Measurements from ENCODE around the gene MYLK2. TPM values are rescaled to one million over a fixed set of nuclear protein-coding genes. Genes with fewer than 3 reads are reported as not detected.
"Not testable (repeated sequence)": the region's sequence is repeated elsewhere in the genome, so short reads cannot be mapped to it uniquely, and the experiment has no call there.

Gene MYLK2
- total RNA-seq, 2 experiments from 2014 or later = 0.21 to 0.36 TPM

DNA sequence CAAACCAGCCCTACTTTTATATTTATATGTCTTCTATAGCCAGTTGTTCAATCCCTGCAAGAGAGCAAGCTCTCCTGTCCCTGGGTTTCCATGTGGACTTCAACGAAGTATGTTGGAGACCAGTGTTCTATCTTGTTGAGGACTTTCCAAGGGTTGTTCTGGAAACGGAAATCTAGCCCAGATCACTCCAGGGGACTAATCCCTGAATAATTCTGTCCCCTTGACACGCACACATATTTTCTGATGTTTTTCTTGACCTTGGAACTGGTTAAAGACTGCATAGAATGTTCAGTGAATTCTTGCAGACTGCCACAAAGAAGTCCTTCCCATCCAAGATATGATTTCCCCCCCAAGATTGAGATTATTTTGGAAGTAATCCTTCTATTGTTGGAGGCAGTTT is 9.5 kb upstream of the MYLK2 start:
- Mint-ChIP-seq H3K4me1 (no peaks in the 10 kb centered on the region), H3K9me3 (no peaks in the 10 kb centered on the region), H3K4me3 (no peak overlapping the region)

DNA sequence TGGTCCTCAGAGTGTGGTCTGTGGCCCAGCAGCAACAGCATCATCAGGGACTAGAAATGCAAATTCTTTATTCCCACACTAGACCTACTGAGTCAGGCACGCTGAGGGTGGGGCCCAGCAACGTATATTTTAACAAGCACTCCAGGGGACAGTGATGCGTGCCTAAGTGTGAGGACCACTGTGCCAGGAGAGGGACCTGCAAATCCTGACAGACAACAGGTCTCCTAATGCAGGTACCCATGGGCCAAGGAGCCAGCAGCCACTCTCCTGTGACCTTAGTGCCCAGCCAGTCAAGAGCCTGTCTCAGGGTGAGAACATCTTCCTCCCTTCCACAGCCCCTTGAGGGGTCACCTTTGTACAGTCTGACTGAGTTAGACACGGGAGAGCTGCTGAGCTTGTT is 8.0 kb upstream of the MYLK2 start:
- Mint-ChIP-seq H3K9me3 (no peaks in the 10 kb centered on the region), H3K27me3 (no peaks in the 10 kb centered on the region), H3K27ac (no peak overlapping the region), H3K4me3 (no peak overlapping the region), H3K36me3 (peaks cover 4% of the 10 kb centered on the region), H3K4me1 (no peaks in the 10 kb centered on the region)
- no peak for DNase-seq

More for the DNA sequence above, 9.5 kb upstream of the MYLK2 start:
- Mint-ChIP-seq H3K27ac (no peak overlapping the region), H3K36me3 (peaks cover 6% of the 10 kb centered on the region), H3K27me3 (no peaks in the 10 kb centered on the region)
- no peak for DNase-seq

DNA sequence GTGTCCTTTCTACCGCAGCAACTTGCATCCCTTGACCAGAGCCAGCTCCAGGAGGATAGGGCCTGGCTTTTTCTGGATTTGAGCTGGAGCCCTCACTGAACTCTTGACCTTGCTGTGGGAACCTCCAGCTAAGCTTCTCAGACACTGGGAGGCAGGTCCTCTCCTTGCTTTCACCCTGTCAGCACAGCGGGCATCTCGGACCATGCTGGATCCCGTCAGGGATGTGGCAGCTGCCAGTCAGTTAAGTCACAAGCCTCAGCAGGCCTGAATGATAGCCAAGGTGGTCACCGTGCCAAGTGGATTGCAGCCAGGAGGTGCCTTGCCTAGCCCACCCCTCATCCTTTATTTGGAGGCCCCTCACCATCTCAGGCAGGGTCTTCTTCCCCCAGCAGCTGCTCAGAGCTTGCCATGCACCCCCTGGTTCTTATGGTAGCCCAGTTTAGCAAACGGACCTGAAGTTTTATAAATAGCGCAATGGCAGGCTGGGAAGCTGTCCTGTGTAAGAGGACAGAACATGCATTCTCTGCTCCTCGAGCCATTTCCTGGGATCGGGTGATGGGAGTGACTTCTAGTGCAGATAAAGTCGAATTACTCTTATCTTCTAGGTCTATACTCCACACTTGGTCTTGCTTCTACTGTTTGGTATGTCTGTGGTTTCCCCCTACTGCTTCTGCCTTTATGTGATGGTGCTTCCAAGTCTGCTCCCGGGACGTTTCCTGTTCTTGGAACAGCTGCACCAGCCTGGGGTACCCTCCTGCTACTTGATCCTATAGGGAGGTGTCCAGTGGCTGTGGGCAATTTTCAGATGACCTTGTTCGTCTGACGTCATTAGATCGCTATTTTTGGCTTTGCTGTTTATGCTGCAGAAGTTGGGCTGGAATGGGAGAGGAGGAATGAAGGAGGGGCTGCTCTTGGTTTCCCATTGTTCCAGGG is 7.1 kb upstream of the MYLK2 start:
- H3K27me3 Mint-ChIP-seq = no peaks in the 10 kb centered on the region
- no peaks in the 10 kb centered on the region for H3K36me3 Mint-ChIP-seq
- no peak overlapping the region for H3K4me3 Mint-ChIP-seq
- no peaks in the 10 kb centered on the region for H3K9me3 Mint-ChIP-seq
- DNase-seq = no peak
- H3K27ac Mint-ChIP-seq = no peak overlapping the region
- H3K4me1 Mint-ChIP-seq = no peaks in the 10 kb centered on the region

DNA sequence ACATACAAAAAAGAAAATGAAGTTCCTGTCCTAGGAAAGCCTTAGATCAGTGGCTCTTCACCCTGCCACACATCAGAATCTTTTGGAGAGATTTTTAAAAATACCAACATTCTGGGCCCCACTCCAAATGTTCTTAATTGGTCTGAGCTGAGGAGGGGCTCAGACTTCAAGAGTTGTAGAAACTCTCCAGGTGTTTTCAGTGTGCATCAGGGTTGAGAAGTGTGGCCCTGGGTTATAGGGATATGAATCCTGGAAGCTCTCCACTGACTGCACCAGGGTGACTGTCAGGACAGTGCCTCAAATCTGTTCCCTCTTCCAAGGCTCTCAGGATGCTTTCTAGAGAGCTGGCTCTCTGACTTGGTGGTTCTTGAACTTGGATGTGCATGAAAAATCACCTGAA is 5.5 kb upstream of the MYLK2 start:
- Mint-ChIP-seq H3K9me3 (no peaks in the 10 kb centered on the region), H3K27me3 (no peaks in the 10 kb centered on the region), H3K4me1 (no peaks in the 10 kb centered on the region), H3K4me3 (no peak overlapping the region), H3K36me3 (no peaks in the 10 kb centered on the region), H3K27ac (no peak overlapping the region)
- no peak for DNase-seq

DNA sequence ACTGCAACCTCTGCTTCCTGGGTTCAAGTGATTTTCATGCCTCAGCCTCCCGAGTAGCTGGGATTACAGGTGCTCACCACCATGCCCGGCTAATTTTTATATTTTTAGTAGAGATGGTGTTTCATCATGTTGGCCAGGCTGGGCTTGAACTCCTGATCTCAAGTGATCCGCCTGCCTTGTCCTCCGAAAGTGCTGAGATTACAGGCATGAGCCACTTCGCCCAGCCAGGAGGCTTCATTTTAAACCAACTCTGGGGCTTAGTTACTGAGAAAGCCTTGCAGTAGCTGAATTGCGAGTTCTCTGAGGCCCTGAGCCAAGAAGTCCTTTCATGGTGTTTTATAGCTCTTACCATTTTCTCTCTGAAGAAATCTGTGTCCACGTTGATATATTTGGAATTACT is 5.0 kb upstream of the MYLK2 start:
- H3K27me3 Mint-ChIP-seq, H3K36me3 Mint-ChIP-seq, H3K4me1 Mint-ChIP-seq, DNase-seq, H3K9me3 Mint-ChIP-seq, H3K27ac Mint-ChIP-seq, H3K4me3 Mint-ChIP-seq: not testable (repeated sequence)

DNA sequence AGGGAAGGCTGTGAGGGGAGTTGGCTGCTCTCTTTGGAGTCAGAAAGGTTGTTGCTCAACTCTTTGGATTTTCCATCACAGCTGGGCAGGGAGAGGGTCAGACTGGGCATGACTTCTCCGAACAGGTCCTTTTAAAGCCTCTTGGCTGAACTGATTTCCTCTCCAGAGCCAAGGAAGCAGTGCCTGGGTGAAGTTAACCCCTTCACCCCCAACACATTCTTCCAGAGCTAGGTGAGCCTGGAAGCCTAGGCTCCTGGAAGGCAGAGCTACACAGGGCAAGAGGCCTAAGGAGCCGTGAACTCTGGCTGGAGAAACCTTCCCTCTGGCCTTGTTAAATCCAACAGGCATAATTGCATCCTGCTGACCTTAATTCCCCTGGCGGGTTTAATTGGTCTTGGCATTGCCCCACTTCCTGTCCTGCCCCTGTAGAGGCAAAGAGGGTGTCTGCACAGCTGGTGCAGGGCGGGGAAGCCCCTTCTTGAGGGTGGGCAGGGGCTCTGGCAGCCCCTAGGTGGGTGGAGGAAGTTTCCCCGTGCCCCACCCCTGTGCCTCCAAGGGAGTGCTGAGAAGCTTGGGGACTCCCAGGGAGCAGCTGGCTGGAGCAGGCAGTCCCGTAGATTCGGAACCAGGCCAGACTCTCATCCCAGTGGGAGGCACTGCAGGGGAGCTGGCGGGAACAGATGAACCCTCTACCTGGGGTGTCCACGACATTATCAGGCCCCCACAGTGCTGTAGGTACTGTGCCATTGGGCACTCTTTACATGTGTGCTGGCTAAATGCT is 3.6 kb upstream of the MYLK2 start:
- DNase-seq = no peak
- Mint-ChIP-seq H3K36me3 (no peaks in the 10 kb centered on the region), H3K27ac (no peak overlapping the region), H3K27me3 (no peaks in the 10 kb centered on the region), H3K4me3 (no peak overlapping the region), H3K4me1 (no peaks in the 10 kb centered on the region), H3K9me3 (no peaks in the 10 kb centered on the region)

DNA sequence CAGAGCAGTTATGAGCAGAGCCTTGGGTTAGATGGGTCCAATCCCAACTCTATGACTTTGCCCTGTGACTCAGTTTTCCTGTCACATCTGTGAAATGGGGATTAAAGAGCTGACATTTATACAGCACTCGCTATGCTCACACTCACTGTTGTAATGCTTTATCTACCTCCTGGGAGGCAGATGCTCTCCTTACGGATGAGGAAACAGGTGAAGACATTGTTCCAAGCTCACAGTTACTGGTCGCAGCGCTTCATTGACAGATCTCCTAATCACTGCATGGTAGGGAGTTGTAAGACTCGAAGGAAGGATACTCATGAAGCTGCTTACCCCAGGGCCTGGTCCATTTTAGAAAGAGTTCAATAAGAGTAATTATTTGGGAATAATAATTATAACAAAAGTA is 2.9 kb upstream of the MYLK2 start:
- Mint-ChIP-seq H3K4me3 (no peak overlapping the region), H3K27me3 (no peaks in the 10 kb centered on the region), H3K27ac (no peak overlapping the region), H3K9me3 (no peaks in the 10 kb centered on the region), H3K4me1 (no peaks in the 10 kb centered on the region), H3K36me3 (no peaks in the 10 kb centered on the region)
- no peak for DNase-seq

DNA sequence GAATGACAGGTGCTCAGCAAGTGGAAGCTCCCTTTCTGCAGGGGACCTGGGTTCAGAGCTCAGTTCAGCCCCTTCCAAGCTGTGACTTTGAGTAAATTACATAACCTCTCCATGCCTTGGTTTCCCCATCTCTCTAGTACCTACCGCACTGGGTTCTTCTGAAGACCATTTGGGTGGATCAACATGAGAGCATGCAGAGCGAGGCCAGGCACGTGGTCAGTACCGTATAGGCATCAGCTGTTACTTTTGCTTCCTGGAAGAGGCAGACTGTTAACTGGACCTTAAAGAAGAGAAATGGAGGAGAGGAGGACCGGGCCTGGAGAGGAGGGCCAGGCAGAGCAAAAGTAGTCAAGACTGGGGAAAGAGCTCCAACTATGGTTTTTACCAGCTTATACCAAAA is 1.7 kb upstream of the MYLK2 start:
- Mint-ChIP-seq H3K4me3 (no peak overlapping the region), H3K27me3 (no peaks in the 10 kb centered on the region), H3K9me3 (no peaks in the 10 kb centered on the region), H3K4me1 (peaks cover 2% of the 10 kb centered on the region), H3K27ac (no peak overlapping the region), H3K36me3 (no peaks in the 10 kb centered on the region)
- no peak for DNase-seq

DNA sequence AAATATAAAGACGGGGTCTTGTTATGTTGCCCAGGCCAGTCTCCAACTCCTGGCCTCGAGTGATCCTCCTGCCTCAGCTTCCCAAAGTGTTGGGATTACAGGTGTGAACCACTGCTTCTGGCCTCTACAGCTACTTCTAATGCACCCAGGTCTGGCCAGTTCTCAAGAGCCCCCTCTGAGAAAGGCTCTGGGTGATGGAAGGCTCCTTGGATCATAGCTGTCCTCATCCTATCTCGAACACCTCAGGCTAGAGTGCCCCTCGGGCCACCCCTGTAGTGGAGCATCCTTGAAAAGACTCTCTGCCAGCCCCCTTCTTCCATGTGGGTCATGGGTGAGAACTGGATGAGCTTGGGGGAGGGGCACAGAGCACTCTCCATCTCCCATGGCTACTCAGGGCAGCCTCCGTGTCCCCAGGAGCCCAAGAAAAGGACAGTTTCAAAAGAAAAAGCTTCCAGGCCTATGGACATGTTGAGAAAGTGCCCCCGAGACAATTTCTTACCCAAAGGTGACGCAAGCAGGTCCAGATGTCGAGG is 714 bp upstream of the MYLK2 start:
- H3K4me3 Mint-ChIP-seq = no peak overlapping the region
- no peaks in the 10 kb centered on the region for H3K36me3 Mint-ChIP-seq
- H3K27ac Mint-ChIP-seq = no peak overlapping the region
- H3K4me1 Mint-ChIP-seq = peaks cover 3% of the 10 kb centered on the region
- H3K27me3 Mint-ChIP-seq = no peaks in the 10 kb centered on the region
- DNase-seq = no peak
- no peaks in the 10 kb centered on the region for H3K9me3 Mint-ChIP-seq

DNA sequence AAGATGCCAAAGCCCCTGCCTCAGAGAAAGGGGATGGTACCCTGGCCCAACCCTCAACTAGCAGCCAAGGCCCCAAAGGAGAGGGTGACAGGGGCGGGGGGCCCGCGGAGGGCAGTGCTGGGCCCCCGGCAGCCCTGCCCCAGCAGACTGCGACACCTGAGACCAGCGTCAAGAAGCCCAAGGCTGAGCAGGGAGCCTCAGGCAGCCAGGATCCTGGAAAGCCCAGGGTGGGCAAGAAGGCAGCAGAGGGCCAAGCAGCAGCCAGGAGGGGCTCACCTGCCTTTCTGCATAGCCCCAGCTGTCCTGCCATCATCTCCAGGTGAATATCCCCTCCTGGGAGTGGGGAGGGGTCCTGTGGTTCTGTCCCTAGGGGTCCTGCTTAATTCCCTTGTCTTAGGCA is 1.1 kb downstream of the MYLK2 start:
- no peak overlapping the region for H3K27ac Mint-ChIP-seq
- no peak for DNase-seq
- H3K9me3 Mint-ChIP-seq = no peaks in the 10 kb centered on the region
- no peaks in the 10 kb centered on the region for H3K27me3 Mint-ChIP-seq
- peaks cover 3% of the 10 kb centered on the region for H3K4me1 Mint-ChIP-seq
- H3K36me3 Mint-ChIP-seq = no peaks in the 10 kb centered on the region
- H3K4me3 Mint-ChIP-seq = no peak overlapping the region

DNA sequence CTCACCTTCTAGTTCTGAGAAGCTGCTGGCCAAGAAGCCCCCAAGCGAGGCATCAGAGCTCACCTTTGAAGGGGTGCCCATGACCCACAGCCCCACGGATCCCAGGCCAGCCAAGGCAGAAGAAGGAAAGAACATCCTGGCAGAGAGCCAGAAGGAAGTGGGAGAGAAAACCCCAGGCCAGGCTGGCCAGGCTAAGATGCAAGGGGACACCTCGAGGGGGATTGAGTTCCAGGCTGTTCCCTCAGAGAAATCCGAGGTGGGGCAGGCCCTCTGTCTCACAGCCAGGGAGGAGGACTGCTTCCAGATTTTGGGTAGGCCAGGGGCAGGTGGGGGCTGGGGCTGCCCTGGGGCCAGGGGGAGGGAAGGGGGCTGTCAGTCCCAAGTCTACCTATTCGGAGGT is 2.3 kb downstream of the MYLK2 start:
- H3K27ac Mint-ChIP-seq = no peak overlapping the region
- no peak overlapping the region for H3K4me3 Mint-ChIP-seq
- peaks cover 3% of the 10 kb centered on the region for H3K4me1 Mint-ChIP-seq
- H3K36me3 Mint-ChIP-seq = no peaks in the 10 kb centered on the region
- no peaks in the 10 kb centered on the region for H3K9me3 Mint-ChIP-seq
- H3K27me3 Mint-ChIP-seq = no peaks in the 10 kb centered on the region
- DNase-seq = no peak

DNA sequence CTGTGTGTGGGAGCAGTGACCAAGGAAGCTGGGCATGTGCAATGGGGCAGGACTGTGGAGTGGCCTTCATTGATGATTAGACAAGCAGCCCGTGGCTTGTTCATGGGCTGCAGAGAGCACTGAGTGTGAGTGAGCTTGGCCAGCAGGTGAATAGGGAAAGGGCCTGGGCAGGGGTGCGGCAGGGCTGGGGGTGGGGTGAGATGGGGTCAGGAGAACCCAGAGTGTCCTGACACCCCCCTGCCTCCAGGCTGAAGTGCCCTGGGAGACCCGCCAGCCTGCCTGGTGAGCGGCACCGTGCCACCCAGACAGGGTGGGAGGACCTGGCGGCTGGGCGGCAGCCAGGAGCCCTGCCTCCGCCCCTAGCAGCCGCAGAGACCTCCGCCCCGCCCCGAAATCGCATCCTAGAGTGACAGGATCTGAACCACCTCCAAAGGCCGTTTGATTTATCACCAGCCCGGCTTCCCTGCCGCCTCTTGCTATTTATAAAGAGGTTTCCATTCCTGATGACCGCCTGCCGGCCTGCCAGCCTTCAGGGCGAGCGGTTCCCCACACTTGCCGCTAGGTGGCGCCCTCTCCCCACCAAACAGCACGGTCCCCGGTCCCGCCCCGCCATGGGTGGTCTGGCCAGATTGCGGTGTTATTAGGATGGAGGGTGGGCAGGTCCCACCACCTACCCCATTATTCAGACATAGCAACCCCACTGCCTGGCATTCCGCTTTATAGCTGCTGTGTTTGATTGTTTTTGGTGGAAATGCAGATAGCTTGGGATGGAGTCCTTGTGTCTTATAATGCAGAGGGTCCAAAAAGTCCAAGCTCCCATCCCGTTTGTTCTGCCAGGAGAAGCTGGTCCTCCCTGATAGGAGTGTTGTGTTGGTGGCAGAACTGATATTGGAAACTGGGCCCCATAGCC is 3.5 kb downstream of the MYLK2 start:
- Mint-ChIP-seq H3K4me3 (no peak overlapping the region), H3K9me3 (no peaks in the 10 kb centered on the region), H3K27me3 (no peaks in the 10 kb centered on the region), H3K4me1 (peaks cover 3% of the 10 kb centered on the region), H3K27ac (no peak overlapping the region), H3K36me3 (no peaks in the 10 kb centered on the region)
- DNase-seq = peak; percentile 75

DNA sequence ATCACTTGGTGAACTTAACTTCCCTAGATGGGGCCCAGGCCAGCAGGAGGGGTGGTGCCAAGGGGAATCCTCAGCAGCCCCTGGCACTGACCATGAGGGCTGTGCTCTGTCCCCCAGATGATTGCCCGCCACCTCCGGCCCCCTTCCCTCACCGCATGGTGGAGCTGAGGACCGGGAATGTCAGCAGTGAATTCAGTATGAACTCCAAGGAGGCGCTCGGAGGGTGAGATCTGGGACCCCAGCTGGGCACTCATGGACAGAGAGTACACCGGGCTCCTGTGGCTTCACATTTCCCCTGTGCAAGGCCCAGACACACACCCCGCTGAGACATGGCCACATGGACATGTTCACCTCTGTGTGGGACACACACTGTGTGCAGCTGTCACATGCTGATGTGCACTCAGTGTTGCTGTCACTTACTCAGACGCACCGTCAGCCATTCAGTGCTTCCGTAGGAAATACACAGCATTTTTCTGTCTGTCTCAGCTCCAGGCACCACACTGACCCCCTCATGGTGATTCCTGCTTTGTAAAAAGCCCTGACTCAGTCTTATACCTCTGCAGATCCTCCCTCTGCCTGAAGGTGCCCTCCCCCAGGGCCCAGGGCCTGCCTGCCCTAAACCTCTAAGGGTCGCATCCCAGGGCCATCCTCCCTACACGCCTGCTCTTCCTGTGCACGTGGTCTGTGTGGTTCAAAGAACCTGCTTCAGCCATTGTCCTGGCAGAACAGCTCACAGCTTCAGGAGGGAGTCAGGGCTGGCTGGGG is 4.4 kb downstream of the MYLK2 start:
- no peaks in the 10 kb centered on the region for H3K9me3 Mint-ChIP-seq
- no peak overlapping the region for H3K4me3 Mint-ChIP-seq
- H3K4me1 Mint-ChIP-seq = peaks cover 3% of the 10 kb centered on the region
- H3K27ac Mint-ChIP-seq = no peak overlapping the region
- no peaks in the 10 kb centered on the region for H3K27me3 Mint-ChIP-seq
- no peak for DNase-seq
- H3K36me3 Mint-ChIP-seq = no peaks in the 10 kb centered on the region

DNA sequence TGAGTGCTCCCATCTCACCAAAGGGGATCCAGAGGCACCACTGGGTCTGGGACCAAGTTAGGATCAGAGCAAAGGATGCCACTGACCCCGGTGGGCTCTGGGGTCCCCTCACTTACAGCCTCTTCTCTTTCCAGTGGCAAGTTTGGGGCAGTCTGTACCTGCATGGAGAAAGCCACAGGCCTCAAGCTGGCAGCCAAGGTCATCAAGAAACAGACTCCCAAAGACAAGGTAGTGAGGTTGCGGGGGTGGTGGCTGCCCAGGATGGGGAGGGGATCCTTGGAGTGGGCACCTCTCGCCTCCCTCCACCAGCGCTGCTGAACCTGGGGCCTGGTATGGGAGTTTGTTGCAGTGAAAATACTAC is 4.9 kb downstream of the MYLK2 start:
- H3K27me3 Mint-ChIP-seq = no peaks in the 10 kb centered on the region
- H3K4me1 Mint-ChIP-seq = peaks cover 3% of the 10 kb centered on the region
- H3K9me3 Mint-ChIP-seq = no peaks in the 10 kb centered on the region
- H3K36me3 Mint-ChIP-seq = no peaks in the 10 kb centered on the region
- H3K27ac Mint-ChIP-seq = no peak overlapping the region
- DNase-seq = no peak
- H3K4me3 Mint-ChIP-seq = no peak overlapping the region
